HepG2 (cell line): ENCODE data around the gene SCARB2. TPM values are rescaled to one million over a fixed set of nuclear protein-coding genes. Genes with fewer than 3 reads are reported as not detected.
A peak's percentile ranks its signal among the peaks of the same experiment; 100 is the strongest.

ENCODE experiments used
- FOXA1 ChIP-seq, 2 experiments: fragments of 450-650 bp in 1 of 2; sonication (generic) in 1 of 2; formaldehyde crosslinking in 1 of 2; IDR thresholded peaks; 2 replicates each; pipeline versions ENCODE4 v1.4.0 to v1.6.1; 2016 to 2020; ENCODE audit warnings: missing genetic modification reagents in 1 of 2
- FOXJ3 ChIP-seq: sonication (generic); formaldehyde crosslinking; IDR thresholded peaks from 2 replicates; pipeline ENCODE4 v1.4.0; 2020; ENCODE audit warnings: missing genetic modification reagents, mild to moderate bottlenecking, borderline replicate concordance
- FOXM1 ChIP-seq: sonication (generic); formaldehyde crosslinking; IDR thresholded peaks from 2 replicates; pipeline ENCODE4 v1.5.0; 2020; ENCODE audit warnings: missing genetic modification reagents
- NBN ChIP-seq: fragments of 450-650 bp; conservative IDR thresholded peaks from 2 replicates; pipeline ENCODE4 v1.6.1; 2017
- NCOA5 ChIP-seq: sonication (generic); formaldehyde crosslinking; IDR thresholded peaks from 2 replicates; pipeline ENCODE4 v1.4.0; 2020; ENCODE audit warnings: missing genetic modification reagents
- RFXAP ChIP-seq: sonication (generic); formaldehyde crosslinking; IDR thresholded peaks from 2 replicates; pipeline ENCODE4 v1.4.0; 2020; ENCODE audit warnings: missing genetic modification reagents, borderline replicate concordance
- SMC3 ChIP-seq: IDR thresholded peaks from 2 replicates; pipeline ENCODE4 v1.6.1; 2011; ENCODE audit warnings: low read length, improper control_type of control experiment
- WIZ ChIP-seq: sonication (generic); formaldehyde crosslinking; IDR thresholded peaks from 2 replicates; pipeline ENCODE4 v1.5.1; 2020; ENCODE audit warnings: mild to moderate bottlenecking, missing genetic modification reagents
- ZNF446 ChIP-seq: sonication (generic); formaldehyde crosslinking; IDR thresholded peaks from 2 replicates; pipeline ENCODE4 v1.5.0; 2020; ENCODE audit warnings: mild to moderate bottlenecking, missing genetic modification reagents
- ZNF672 ChIP-seq: sonication (generic); formaldehyde crosslinking; IDR thresholded peaks from 2 replicates; pipeline ENCODE4 v1.8.1; 2022; ENCODE audit warnings: missing genetic modification reagents
- polyA plus RNA-seq, 8 experiments: library from polyadenylated mRNA; depleted of rRNA in 3 of 8; stranded (reverse) in 7 of 8; unstranded in 1 of 8; fragments of >200 nt; fragmentation: Illumina TruSeq in 4 of 8; extraction: Trizol in 4 of 8; gene quantifications; 2 replicates each; pipeline versions ENCODE4 v1.2.1 to v1.2.3, GENCODE V29; 2011 to 2016; ENCODE audit warnings: low read depth in 4 of 8, missing spikeins in 1 of 8, mixed read lengths in 1 of 8; ENCODE audit not compliant: insufficient read depth in 1 of 8
- total RNA-seq, 5 experiments: library from RNA; depleted of rRNA; stranded (reverse); fragments of >200 nt; fragmentation: Illumina TruSeq; extraction: Trizol; gene quantifications; 2 replicates each; pipeline ENCODE4 v1.2.3, GENCODE V29; 2016; ENCODE audit warnings: low read depth in 1 of 5
- TF ChIP-seq, protein P1 (sequence below): IDR thresholded peaks from 2 replicates; pipeline ENCODE4 v1.6.1; 2016
- TF ChIP-seq, protein P2 (sequence below): sonication (generic); formaldehyde crosslinking; IDR thresholded peaks from 2 replicates; pipeline ENCODE4 v1.8.1; 2023; ENCODE audit warnings: mild to moderate bottlenecking, moderate library complexity, missing genetic modification reagents
- TF ChIP-seq, protein P3 (sequence below): sonication (generic); formaldehyde crosslinking; IDR thresholded peaks from 2 replicates; pipeline ENCODE4 v1.4.0; 2020; ENCODE audit warnings: missing genetic modification reagents
- TF ChIP-seq, protein P4 (sequence below): conservative IDR thresholded peaks from 2 replicates; pipeline ENCODE4 v1.6.1; 2018; ENCODE audit warnings: missing genetic modification reagents
- TF ChIP-seq, protein P5 (sequence below): sonication (generic); formaldehyde crosslinking; IDR thresholded peaks from 2 replicates; pipeline ENCODE4 v1.4.0; 2020; ENCODE audit warnings: missing genetic modification reagents
- TF ChIP-seq, protein P6 (sequence below): sonication (generic); formaldehyde crosslinking; IDR thresholded peaks from 2 replicates; pipeline ENCODE4 v1.4.0; 2020; ENCODE audit warnings: missing genetic modification reagents

The SCARB2 gene
- total and polyA plus RNA-seq, 2 of the 13 experiments (the other 11 are each of a cell fraction or from before 2014, with no cell fraction given) = 40.6 to 43.4 TPM

DNA sequence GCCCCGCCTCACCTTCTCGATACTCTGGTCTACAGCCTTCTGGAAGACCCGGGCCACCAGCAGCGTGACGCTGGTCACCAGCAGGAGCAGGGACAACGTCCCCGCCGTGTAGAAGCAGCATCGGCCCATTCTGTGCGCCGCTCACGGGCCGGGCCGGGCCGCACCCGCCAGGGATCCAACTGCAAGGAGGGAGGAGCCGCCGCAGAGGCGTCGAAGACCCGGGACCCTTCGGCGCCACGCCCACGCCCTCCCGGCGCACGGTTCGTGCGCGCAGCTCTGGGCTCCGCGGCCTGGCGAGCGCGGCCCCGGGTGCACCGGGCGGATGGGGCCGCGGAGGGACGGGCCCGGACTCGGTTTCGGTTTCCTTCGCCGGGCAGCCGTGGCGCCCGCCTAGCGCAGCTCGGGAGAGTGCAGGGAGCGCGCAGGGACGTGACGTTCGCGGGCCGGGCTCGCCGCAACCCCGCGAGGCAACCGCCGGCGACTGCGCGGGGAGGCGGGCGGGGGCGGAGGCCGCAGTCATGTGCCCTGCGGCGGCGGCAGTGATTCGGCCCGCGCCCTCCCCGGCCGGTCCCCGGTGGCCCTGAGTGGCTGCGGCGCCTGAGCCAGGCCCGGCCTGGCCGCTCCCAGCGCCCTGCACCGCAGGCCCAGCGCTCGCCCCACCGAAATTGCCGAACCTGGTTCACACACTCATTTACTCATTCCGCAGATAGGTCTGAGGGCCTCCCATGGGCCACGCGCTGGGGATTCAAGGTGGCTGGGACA is at the start of gene SCARB2 (continued):
- TF ChIP-seq, protein P1, sequence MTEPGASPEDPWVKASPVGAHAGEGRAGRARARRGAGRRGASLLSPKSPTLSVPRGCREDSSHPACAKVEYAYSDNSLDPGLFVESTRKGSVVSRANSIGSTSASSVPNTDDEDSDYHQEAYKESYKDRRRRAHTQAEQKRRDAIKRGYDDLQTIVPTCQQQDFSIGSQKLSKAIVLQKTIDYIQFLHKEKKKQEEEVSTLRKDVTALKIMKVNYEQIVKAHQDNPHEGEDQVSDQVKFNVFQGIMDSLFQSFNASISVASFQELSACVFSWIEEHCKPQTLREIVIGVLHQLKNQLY (CRISPR knock-in tag) = no peak
- TF ChIP-seq ZNF672 (CRISPR knock-in tag) (0 out of 2 replicates have a peak, but pooled peaks have one; percentile 40), SMC3 (no peak), WIZ (no peak), FOXJ3 (CRISPR knock-in tag) (no peak), NCOA5 (CRISPR knock-in tag) (no peak), FOXA1 (IDR thresholded peaks at IDR 0.05) (no peak), FOXA1 (CRISPR knock-in tag; IDR thresholded peaks at IDR 0.05) (no peak), NBN (no peak), ZNF446 (CRISPR knock-in tag) (peak; percentile 59; the same call in 1 of the 2 replicates), FOXM1 (CRISPR knock-in tag) (peak; percentile 53; the same call in 1 of the 2 replicates), RFXAP (CRISPR knock-in tag) (peak; percentile 27; the same call in 1 of the 2 replicates)
- TF ChIP-seq, protein P2, sequence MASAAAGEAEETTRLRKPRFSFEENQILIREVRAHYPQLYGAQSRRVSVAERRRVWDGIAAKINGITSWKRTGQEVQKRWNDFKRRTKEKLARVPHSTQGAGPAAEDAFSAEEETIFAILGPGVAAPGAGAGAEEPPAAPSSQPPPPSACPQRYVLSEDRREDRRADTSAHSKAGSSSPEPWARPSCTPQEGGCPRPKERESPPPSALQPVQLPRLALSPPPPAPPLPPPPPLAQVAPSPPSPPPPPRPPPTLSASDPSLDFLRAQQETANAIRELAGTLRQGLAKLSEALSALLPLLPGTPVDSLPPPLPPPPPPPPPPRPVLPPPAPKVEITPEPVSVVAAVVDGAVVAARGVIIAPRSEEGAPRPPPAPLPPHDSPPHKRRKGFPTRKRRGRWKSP (CRISPR knock-in tag) = peak; percentile 72; the same call in 1 of the 2 replicates
- TF ChIP-seq, protein P3, sequence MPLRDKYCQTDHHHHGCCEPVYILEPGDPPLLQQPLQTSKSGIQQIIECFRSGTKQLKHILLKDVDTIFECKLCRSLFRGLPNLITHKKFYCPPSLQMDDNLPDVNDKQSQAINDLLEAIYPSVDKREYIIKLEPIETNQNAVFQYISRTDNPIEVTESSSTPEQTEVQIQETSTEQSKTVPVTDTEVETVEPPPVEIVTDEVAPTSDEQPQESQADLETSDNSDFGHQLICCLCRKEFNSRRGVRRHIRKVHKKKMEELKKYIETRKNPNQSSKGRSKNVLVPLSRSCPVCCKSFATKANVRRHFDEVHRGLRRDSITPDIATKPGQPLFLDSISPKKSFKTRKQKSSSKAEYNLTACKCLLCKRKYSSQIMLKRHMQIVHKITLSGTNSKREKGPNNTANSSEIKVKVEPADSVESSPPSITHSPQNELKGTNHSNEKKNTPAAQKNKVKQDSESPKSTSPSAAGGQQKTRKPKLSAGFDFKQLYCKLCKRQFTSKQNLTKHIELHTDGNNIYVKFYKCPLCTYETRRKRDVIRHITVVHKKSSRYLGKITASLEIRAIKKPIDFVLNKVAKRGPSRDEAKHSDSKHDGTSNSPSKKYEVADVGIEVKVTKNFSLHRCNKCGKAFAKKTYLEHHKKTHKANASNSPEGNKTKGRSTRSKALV (CRISPR knock-in tag) = no peak
- TF ChIP-seq, protein P4, sequence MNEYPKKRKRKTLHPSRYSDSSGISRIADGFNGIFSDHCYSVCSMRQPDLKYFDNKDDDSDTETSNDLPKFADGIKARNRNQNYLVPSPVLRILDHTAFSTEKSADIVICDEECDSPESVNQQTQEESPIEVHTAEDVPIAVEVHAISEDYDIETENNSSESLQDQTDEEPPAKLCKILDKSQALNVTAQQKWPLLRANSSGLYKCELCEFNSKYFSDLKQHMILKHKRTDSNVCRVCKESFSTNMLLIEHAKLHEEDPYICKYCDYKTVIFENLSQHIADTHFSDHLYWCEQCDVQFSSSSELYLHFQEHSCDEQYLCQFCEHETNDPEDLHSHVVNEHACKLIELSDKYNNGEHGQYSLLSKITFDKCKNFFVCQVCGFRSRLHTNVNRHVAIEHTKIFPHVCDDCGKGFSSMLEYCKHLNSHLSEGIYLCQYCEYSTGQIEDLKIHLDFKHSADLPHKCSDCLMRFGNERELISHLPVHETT (CRISPR knock-in tag) = peak; percentile 83; the same call in 1 of the 2 replicates
- TF ChIP-seq, protein P5, sequence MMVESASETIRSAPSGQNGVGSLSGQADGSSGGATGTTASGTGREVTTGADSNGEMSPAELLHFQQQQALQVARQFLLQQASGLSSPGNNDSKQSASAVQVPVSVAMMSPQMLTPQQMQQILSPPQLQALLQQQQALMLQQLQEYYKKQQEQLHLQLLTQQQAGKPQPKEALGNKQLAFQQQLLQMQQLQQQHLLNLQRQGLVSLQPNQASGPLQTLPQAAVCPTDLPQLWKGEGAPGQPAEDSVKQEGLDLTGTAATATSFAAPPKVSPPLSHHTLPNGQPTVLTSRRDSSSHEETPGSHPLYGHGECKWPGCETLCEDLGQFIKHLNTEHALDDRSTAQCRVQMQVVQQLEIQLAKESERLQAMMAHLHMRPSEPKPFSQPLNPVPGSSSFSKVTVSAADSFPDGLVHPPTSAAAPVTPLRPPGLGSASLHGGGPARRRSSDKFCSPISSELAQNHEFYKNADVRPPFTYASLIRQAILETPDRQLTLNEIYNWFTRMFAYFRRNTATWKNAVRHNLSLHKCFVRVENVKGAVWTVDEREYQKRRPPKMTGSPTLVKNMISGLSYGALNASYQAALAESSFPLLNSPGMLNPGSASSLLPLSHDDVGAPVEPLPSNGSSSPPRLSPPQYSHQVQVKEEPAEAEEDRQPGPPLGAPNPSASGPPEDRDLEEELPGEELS = 0 out of 2 replicates have a peak, but pooled peaks have one; percentile 3
- TF ChIP-seq, protein P6, sequence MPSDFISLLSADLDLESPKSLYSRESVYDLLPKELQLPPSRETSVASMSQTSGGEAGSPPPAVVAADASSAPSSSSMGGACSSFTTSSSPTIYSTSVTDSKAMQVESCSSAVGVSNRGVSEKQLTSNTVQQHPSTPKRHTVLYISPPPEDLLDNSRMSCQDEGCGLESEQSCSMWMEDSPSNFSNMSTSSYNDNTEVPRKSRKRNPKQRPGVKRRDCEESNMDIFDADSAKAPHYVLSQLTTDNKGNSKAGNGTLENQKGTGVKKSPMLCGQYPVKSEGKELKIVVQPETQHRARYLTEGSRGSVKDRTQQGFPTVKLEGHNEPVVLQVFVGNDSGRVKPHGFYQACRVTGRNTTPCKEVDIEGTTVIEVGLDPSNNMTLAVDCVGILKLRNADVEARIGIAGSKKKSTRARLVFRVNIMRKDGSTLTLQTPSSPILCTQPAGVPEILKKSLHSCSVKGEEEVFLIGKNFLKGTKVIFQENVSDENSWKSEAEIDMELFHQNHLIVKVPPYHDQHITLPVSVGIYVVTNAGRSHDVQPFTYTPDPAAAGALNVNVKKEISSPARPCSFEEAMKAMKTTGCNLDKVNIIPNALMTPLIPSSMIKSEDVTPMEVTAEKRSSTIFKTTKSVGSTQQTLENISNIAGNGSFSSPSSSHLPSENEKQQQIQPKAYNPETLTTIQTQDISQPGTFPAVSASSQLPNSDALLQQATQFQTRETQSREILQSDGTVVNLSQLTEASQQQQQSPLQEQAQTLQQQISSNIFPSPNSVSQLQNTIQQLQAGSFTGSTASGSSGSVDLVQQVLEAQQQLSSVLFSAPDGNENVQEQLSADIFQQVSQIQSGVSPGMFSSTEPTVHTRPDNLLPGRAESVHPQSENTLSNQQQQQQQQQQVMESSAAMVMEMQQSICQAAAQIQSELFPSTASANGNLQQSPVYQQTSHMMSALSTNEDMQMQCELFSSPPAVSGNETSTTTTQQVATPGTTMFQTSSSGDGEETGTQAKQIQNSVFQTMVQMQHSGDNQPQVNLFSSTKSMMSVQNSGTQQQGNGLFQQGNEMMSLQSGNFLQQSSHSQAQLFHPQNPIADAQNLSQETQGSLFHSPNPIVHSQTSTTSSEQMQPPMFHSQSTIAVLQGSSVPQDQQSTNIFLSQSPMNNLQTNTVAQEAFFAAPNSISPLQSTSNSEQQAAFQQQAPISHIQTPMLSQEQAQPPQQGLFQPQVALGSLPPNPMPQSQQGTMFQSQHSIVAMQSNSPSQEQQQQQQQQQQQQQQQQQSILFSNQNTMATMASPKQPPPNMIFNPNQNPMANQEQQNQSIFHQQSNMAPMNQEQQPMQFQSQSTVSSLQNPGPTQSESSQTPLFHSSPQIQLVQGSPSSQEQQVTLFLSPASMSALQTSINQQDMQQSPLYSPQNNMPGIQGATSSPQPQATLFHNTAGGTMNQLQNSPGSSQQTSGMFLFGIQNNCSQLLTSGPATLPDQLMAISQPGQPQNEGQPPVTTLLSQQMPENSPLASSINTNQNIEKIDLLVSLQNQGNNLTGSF (CRISPR knock-in tag) = no peak
